Fibroblast of villous mesenchyme (primary cell): ENCODE results near the gene MOSMO. TPM values are rescaled to one million over a fixed set of nuclear protein-coding genes. Genes with fewer than 3 reads are reported as not detected.

Experiments used
- DNase-seq: peaks from one replicate; pipeline ENCODE4 v3.0.0-alpha.2; 2010; ENCODE audit warnings: low read depth
- H3K4me3 ChIP-seq: 2 replicates; pipeline ENCODE4 v1.5.1; 2011; ENCODE audit warnings: low read depth, mild to moderate bottlenecking, low read length
- total RNA-seq: library from RNA; depleted of rRNA; stranded (reverse); fragments of >200 nt; gene quantifications from 2 replicates; pipeline ENCODE4 v1.2.3, GENCODE V29; 2012
- TF ChIP-seq, protein P1 (sequence below): IDR thresholded peaks from 2 replicates; pipeline ENCODE4 v1.5.1; 2012; ENCODE audit warnings: low read depth, mild to moderate bottlenecking, low read length; ENCODE audit not compliant: insufficient read depth

Gene MOSMO
- total RNA-seq, 1 donor = 19.0 TPM

DNA sequence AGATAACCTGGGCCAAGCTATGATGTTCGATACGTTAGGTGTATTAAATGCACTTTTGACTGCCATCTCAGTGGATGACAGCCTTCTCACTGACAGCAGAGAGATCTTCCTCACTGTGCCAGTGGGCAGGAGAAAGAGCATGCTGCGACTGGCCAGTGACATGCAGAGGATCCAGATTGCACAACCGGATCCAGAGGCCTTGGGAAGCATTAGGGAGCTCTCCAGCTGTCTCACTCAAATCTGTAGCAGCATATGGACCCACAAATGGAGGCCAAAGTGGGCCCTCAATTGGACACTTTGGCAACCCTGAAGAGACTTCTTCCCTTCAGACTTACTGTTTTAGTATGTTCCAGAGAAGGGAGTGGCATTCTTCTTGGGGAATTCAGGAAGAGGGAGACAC, 27.9 kb upstream of the MOSMO start:
- no peak for DNase-seq
- H3K4me3 ChIP-seq = no peak overlapping the region
- TF ChIP-seq, protein P1, sequence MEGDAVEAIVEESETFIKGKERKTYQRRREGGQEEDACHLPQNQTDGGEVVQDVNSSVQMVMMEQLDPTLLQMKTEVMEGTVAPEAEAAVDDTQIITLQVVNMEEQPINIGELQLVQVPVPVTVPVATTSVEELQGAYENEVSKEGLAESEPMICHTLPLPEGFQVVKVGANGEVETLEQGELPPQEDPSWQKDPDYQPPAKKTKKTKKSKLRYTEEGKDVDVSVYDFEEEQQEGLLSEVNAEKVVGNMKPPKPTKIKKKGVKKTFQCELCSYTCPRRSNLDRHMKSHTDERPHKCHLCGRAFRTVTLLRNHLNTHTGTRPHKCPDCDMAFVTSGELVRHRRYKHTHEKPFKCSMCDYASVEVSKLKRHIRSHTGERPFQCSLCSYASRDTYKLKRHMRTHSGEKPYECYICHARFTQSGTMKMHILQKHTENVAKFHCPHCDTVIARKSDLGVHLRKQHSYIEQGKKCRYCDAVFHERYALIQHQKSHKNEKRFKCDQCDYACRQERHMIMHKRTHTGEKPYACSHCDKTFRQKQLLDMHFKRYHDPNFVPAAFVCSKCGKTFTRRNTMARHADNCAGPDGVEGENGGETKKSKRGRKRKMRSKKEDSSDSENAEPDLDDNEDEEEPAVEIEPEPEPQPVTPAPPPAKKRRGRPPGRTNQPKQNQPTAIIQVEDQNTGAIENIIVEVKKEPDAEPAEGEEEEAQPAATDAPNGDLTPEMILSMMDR = no peak

DNA sequence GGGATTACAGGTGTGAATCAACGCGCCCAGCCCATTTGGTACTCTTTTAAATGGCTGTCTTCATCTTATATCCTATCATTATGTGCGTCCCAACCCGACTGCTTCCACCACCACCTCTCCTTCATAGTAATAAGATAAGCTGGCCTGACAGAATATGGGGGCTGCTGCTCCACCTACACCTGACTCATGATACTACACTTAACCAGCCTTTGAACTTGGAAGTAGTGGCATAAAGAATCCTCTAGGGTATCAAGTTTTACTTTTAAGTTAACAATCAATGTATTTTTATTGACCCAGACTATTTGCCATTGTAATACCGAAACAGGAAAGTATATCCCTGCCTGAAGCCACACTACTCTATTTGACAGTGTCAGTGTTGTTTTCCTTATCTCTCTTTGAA, 25.8 kb upstream of the MOSMO start:
- no peak for DNase-seq

DNA sequence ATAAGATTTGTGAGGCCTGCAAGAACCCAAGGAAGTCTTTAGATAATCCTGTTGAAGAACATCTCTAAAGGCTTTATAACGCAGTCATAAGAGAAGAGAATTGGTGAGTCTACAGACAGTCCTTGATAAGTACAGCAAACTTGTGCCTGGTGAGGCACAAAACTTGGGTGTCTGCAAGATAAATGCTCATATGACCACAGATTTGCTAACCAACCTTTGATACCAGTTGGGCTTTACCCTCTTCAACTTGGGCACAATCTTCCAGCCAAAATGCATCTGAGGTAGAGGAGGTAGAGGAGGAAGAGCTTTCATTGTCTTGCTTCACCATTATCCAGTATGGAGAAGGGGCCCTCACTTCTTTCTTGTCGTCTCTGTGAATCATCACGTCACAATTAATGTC, 23.8 kb upstream of the MOSMO start:
- no peak for DNase-seq
- H3K4me3 ChIP-seq = no peak overlapping the region
- TF ChIP-seq, protein P1 = no peak

More for the DNA sequence above, 25.8 kb upstream of the MOSMO start:
- H3K4me3 ChIP-seq = no peak overlapping the region
- TF ChIP-seq, protein P1 = no peak

DNA sequence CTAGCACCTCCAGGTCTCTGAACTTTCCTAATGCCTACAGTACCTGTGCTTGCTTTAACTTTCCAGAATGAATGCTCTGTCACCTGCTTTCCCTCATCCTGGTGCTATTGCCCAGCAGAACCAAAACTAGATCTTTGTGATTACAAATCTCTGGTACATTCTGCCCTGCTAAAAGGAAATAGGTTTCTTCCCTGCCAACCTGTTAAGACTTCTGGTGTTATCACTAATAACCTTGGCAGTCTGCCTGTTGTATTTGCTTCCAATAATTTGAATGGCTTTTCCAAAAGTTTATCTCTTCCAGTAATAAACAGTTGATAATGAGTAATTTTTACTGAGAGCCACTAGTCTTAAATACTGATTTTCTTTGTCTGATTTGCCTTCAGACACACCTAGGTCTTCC, 22.4 kb upstream of the MOSMO start:
- DNase-seq = no peak
- H3K4me3 ChIP-seq = no peak overlapping the region
- TF ChIP-seq, protein P1 = no peak

DNA sequence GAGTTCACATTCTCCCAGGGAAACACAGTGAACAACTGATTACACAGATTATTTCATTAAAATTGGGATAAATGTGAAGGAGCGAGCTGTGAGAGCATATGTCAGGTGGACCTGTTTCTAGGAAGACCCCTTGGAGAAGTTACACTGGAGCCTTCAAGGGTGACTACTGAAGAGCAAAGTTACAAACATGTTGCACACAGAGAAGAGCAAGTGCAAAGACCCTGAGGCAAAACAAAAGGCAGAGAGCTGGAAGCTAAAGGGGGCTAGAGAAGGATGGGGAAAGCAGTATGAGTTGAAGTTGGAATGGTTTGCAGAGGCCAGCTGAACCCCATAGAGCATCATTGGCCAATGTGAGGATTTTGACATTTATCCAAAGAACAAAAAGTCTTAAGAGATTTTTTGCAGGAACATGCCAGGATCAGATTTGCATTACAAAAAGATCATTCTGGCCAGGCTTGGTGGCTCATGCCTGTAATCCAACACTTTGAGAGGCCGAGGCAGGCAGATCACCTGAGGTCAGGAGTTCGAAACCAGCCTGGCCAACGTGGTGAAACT, 21.1 kb upstream of the MOSMO start:
- no peak overlapping the region for H3K4me3 ChIP-seq
- TF ChIP-seq, protein P1 = no peak
- DNase-seq = no peak

DNA sequence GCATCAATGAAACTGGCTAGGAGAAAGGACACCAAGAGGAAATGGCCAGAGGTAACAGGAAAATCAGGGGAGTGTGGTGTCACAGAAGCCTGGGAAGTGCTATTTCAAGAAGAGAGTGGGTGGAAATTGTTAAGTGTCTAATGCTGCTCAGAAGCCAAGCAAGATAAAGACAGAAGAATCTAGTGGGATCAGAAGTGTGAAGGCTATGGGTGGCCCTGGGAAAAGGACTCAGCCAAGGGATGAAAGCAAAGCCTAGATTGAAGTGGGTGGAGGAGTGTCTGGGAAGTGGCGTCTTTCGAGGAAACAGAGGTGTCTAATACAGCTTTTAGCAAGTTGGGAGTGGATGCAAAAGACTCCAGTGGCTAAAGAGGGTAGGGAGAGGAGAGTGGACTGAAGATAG, 20.4 kb upstream of the MOSMO start:
- TF ChIP-seq, protein P1 = no peak
- DNase-seq = no peak
- no peak overlapping the region for H3K4me3 ChIP-seq

DNA sequence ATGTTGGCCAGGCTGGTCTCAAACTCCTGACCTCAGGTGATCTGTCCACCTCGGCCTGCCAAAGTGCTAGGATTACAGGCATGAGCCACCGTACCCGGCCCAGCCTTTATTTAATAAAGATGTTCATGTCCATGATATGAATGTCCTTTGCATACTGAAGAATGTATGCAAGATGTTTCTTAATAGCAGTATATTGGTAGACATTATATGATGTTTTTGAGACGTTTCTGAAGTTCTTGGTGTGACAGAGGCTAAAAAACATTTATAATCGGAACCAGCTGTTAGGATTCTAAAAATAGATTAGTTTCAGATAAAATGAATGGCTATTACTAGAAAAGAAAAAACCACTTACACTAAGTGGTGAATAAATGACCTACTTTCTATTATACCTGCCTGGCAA, 18.8 kb upstream of the MOSMO start:
- no peak overlapping the region for H3K4me3 ChIP-seq
- peak; percentile 7 for DNase-seq
- TF ChIP-seq, protein P1 = no peak
